Ishikawa (cell line): Measurements from ENCODE around the gene LRIT1.

Source experiments
- CEBPB ChIP-seq: IDR thresholded peaks from 2 replicates; pipeline ENCODE4 v1.6.1; 2012
- CREB1 ChIP-seq: IDR thresholded peaks from 2 replicates; pipeline ENCODE4 v1.6.1; 2012; ENCODE audit warnings: low read depth
- EGR1 ChIP-seq: IDR thresholded peaks from 2 replicates; pipeline ENCODE4 v1.6.1; 2012
- EP300 ChIP-seq: IDR thresholded peaks from 2 replicates; pipeline ENCODE4 v1.6.1; 2012; ENCODE audit warnings: borderline replicate concordance
- FOXM1 ChIP-seq: IDR thresholded peaks from 2 replicates; pipeline ENCODE4 v1.6.1; 2012; ENCODE audit warnings: low read depth, borderline replicate concordance
- MAX ChIP-seq: IDR thresholded peaks from 2 replicates; pipeline ENCODE4 v1.6.1; 2012
- NFIC ChIP-seq: IDR thresholded peaks from 2 replicates; pipeline ENCODE4 v1.6.1; 2012
- RAD21 ChIP-seq: IDR thresholded peaks from 2 replicates; pipeline ENCODE4 v1.6.1; 2012; ENCODE audit warnings: low read depth
- REST ChIP-seq: IDR thresholded peaks from 2 replicates; pipeline ENCODE4 v1.6.1; 2012; ENCODE audit warnings: low read depth, mild to moderate bottlenecking
- TAF1 ChIP-seq: IDR thresholded peaks from 2 replicates; pipeline ENCODE4 v1.6.1; 2012; ENCODE audit warnings: low read depth, mild to moderate bottlenecking
- TCF12 ChIP-seq: IDR thresholded peaks from 2 replicates; pipeline ENCODE4 v1.6.1; 2012; ENCODE audit warnings: low read depth
- TEAD4 ChIP-seq: IDR thresholded peaks from 2 replicates; pipeline ENCODE4 v1.6.1; 2012
- USF1 ChIP-seq: IDR thresholded peaks from 2 replicates; pipeline ENCODE4 v1.6.1; 2012
- YY1 ChIP-seq: IDR thresholded peaks from 2 replicates; pipeline ENCODE4 v1.6.1; 2012; ENCODE audit warnings: low read depth
- ZBTB7A ChIP-seq: IDR thresholded peaks from 2 replicates; pipeline ENCODE4 v1.6.1; 2012; ENCODE audit warnings: low read depth

Gene LRIT1

GRCh38 chr10:84196941-84197340, 44.4 kb downstream of the LRIT1 start:
- TF ChIP-seq MAX: no peak
- TF ChIP-seq YY1: no peak
- no peak for TF ChIP-seq TAF1
- no peak for TF ChIP-seq ZBTB7A
- no peak for TF ChIP-seq RAD21
- no peak for TF ChIP-seq TCF12
- no peak for TF ChIP-seq REST
- no peak for TF ChIP-seq TEAD4
- no peak for TF ChIP-seq FOXM1
- no peak for TF ChIP-seq CEBPB
- no peak for TF ChIP-seq USF1
- no peak for TF ChIP-seq EGR1
- no peak for TF ChIP-seq EP300
- no peak for TF ChIP-seq CREB1
- no peak for TF ChIP-seq NFIC

GRCh38 chr10:84196083-84196482, 45.3 kb downstream of the LRIT1 start:
- TF ChIP-seq MAX: no peak
- TF ChIP-seq TAF1: no peak
- no peak for TF ChIP-seq YY1
- no peak for TF ChIP-seq NFIC
- no peak for TF ChIP-seq USF1

- TF ChIP-seq TEAD4 (no peak), EP300 (no peak), CREB1 (no peak), YY1 (no peak), TCF12 (no peak), MAX (no peak), REST (no peak), TAF1 (no peak), RAD21 (no peak), ZBTB7A (no peak), FOXM1 (no peak), USF1 (no peak), NFIC (no peak), CEBPB (no peak), EGR1 (no peak)
Measured at GRCh38 chr10:84195044-84195830, 46.1 kb downstream of the LRIT1 start.

- TF ChIP-seq REST (no peak), CEBPB (no peak), MAX (no peak), YY1 (no peak), USF1 (no peak), NFIC (no peak), CREB1 (no peak), RAD21 (no peak), TAF1 (no peak), TCF12 (no peak), ZBTB7A (no peak), TEAD4 (no peak), EP300 (no peak), EGR1 (no peak), FOXM1 (no peak)
Measured at GRCh38 chr10:84194424-84195043, 46.8 kb downstream of the LRIT1 start, which contains the start of gene CDHR1. Gene CDHR1, plus strand, starts transcription at chr10:84194537. Its CDS starts 224 bp downstream, at chr10:84194761.
